ENCODE data around the gene TNFRSF6B. TPM values are rescaled to one million over a fixed set of nuclear protein-coding genes. Genes with fewer than 3 reads are reported as not detected.

The TNFRSF6B gene
- total RNA-seq, 1 donor from 2014 or later, result not detected

GRCh38 chr20:63691711-63692435 is 4.6 kb upstream of the TNFRSF6B start:
- no peak for DNase-seq (ENCODE audit: low spot score, unreplicated experiment)
- H3K27me3 Mint-ChIP-seq, result no peaks in the 10 kb centered on the region
- H3K36me3 Mint-ChIP-seq (ENCODE audit: insufficient read depth), result peaks cover 2% of the 10 kb centered on the region
- H3K9me3 Mint-ChIP-seq (ENCODE audit: low read depth), result no peaks in the 10 kb centered on the region
- no peaks in the 10 kb centered on the region for H3K4me1 Mint-ChIP-seq (ENCODE audit: low read depth)
- TF ChIP-seq CTCF (IDR thresholded peaks at IDR 0.05; ENCODE audit: unreplicated experiment), result no peak
- H3K27ac Mint-ChIP-seq, result peak overlapping the region; percentile 52
- no peak overlapping the region for H3K4me3 Mint-ChIP-seq (ENCODE audit: low read depth)

GRCh38 chr20:63692436-63693082 is 3.9 kb upstream of the TNFRSF6B start:
- H3K27me3 Mint-ChIP-seq, result no peaks in the 10 kb centered on the region
- no peak for TF ChIP-seq CTCF (IDR thresholded peaks at IDR 0.05; ENCODE audit: unreplicated experiment)
- DNase-seq (ENCODE audit: low spot score, unreplicated experiment), result no peak
- H3K4me1 Mint-ChIP-seq (ENCODE audit: low read depth), result no peaks in the 10 kb centered on the region
- H3K4me3 Mint-ChIP-seq (ENCODE audit: low read depth), result no peak overlapping the region
- H3K27ac Mint-ChIP-seq, result peak overlapping the region; percentile 52
- H3K36me3 Mint-ChIP-seq (ENCODE audit: insufficient read depth), result peaks cover 2% of the 10 kb centered on the region
- H3K9me3 Mint-ChIP-seq (ENCODE audit: low read depth), result no peaks in the 10 kb centered on the region

- Mint-ChIP-seq H3K27ac (peak overlapping the region; percentile 52), H3K36me3 (ENCODE audit: insufficient read depth) (peaks cover 2% of the 10 kb centered on the region), H3K4me1 (ENCODE audit: low read depth) (no peaks in the 10 kb centered on the region), H3K27me3 (no peaks in the 10 kb centered on the region), H3K4me3 (ENCODE audit: low read depth) (no peak overlapping the region), H3K9me3 (ENCODE audit: low read depth) (no peaks in the 10 kb centered on the region)
- no peak for DNase-seq (ENCODE audit: low spot score, unreplicated experiment)
- no peak for TF ChIP-seq CTCF (IDR thresholded peaks at IDR 0.05; ENCODE audit: unreplicated experiment)
Measured at GRCh38 chr20:63693083-63693732, 3.2 kb upstream of the TNFRSF6B start.

- H3K36me3 Mint-ChIP-seq (ENCODE audit: insufficient read depth), result peaks cover 2% of the 10 kb centered on the region
- DNase-seq (ENCODE audit: low spot score, unreplicated experiment), result no peak
- H3K27me3 Mint-ChIP-seq, result no peaks in the 10 kb centered on the region
- peak overlapping the region; percentile 86 for H3K27ac Mint-ChIP-seq
- no peak overlapping the region for H3K4me3 Mint-ChIP-seq (ENCODE audit: low read depth)
- no peaks in the 10 kb centered on the region for H3K9me3 Mint-ChIP-seq (ENCODE audit: low read depth)
- no peaks in the 10 kb centered on the region for H3K4me1 Mint-ChIP-seq (ENCODE audit: low read depth)
- no peak for TF ChIP-seq CTCF (IDR thresholded peaks at IDR 0.05; ENCODE audit: unreplicated experiment)
Measured at GRCh38 chr20:63693733-63694583, 2.5 kb upstream of the TNFRSF6B start.
